HepG2 (cell line): ENCODE results near the gene FAAP20. TPM values are rescaled to one million over a fixed set of nuclear protein-coding genes. Genes with fewer than 3 reads are reported as not detected.

Source experiments
- GZF1 ChIP-seq: sonication (generic); formaldehyde crosslinking; IDR thresholded peaks from 2 replicates; pipeline ENCODE4 v1.5.1; 2020; ENCODE audit warnings: mild to moderate bottlenecking, missing genetic modification reagents
- HIVEP1 ChIP-seq: sonication (generic); formaldehyde crosslinking; IDR thresholded peaks from 2 replicates; pipeline ENCODE4 v1.4.0; 2020; ENCODE audit warnings: mild to moderate bottlenecking, missing genetic modification reagents
- JUNB ChIP-seq: sonication (generic); formaldehyde crosslinking; IDR thresholded peaks from 2 replicates; pipeline ENCODE4 v1.8.0; 2022; ENCODE audit warnings: missing genetic modification reagents, mild to moderate bottlenecking, borderline replicate concordance
- KLF9 ChIP-seq: IDR thresholded peaks from 2 replicates; pipeline ENCODE4 v1.6.1; 2016; ENCODE audit warnings: low read depth
- MTF2 ChIP-seq: sonication (generic); formaldehyde crosslinking; IDR thresholded peaks from 2 replicates; pipeline ENCODE4 v1.5.0; 2020; ENCODE audit warnings: missing genetic modification reagents, borderline replicate concordance
- NFIB ChIP-seq: sonication (generic); formaldehyde crosslinking; IDR thresholded peaks from 2 replicates; pipeline ENCODE4 v1.9.0; 2021; ENCODE audit warnings: missing genetic modification reagents, mild to moderate bottlenecking, borderline replicate concordance
- PATZ1 ChIP-seq: sonication (generic); formaldehyde crosslinking; IDR thresholded peaks from 2 replicates; pipeline ENCODE4 v1.4.0; 2020; ENCODE audit warnings: missing genetic modification reagents
- SAP130 ChIP-seq: IDR thresholded peaks from 2 replicates; pipeline ENCODE4 v1.6.1; 2016; ENCODE audit warnings: low read depth
- SPEN ChIP-seq: sonication (generic); formaldehyde crosslinking; IDR thresholded peaks from 2 replicates; pipeline ENCODE4 v1.5.1; 2020; ENCODE audit warnings: low read depth, mild to moderate bottlenecking, missing genetic modification reagents
- SRSF9 ChIP-seq: fragments of 200-400 bp; formaldehyde crosslinking; IDR thresholded peaks from 2 replicates; pipeline ENCODE4 v1.6.1; 2018; ENCODE audit warnings: borderline replicate concordance, mild to moderate bottlenecking, low read depth, low read length; ENCODE audit not compliant: insufficient read depth, poor library complexity, severe bottlenecking
- TAF15 ChIP-seq: fragments of 200-400 bp; formaldehyde crosslinking; IDR thresholded peaks from one replicate; pipeline ENCODE4 v1.6.1; 2018; ENCODE audit warnings: mild to moderate bottlenecking, low read depth, low read length; ENCODE audit not compliant: poor library complexity, severe bottlenecking
- THAP9 ChIP-seq: sonication (generic); formaldehyde crosslinking; IDR thresholded peaks from 2 replicates; pipeline ENCODE4; 2020; ENCODE audit warnings: missing genetic modification reagents, mild to moderate bottlenecking, borderline replicate concordance
- ZBTB4 ChIP-seq: sonication (generic); formaldehyde crosslinking; IDR thresholded peaks from 2 replicates; pipeline ENCODE4 v1.4.0; 2020; ENCODE audit warnings: missing genetic modification reagents, mild to moderate bottlenecking, borderline replicate concordance
- ZNF124 ChIP-seq: sonication (generic); formaldehyde crosslinking; IDR thresholded peaks from 2 replicates; pipeline ENCODE4 v1.4.0; 2020; ENCODE audit warnings: missing genetic modification reagents
- ZNF333 ChIP-seq: sonication (generic); formaldehyde crosslinking; IDR thresholded peaks from 2 replicates; pipeline ENCODE4 v1.4.0; 2020; ENCODE audit warnings: mild to moderate bottlenecking, missing genetic modification reagents, borderline replicate concordance
- ZNF660 ChIP-seq: sonication (generic); formaldehyde crosslinking; IDR thresholded peaks from 2 replicates; pipeline ENCODE4 v1.5.1; 2020; ENCODE audit warnings: mild to moderate bottlenecking, low read depth, missing genetic modification reagents, borderline replicate concordance
- ZSCAN12 ChIP-seq: sonication (generic); formaldehyde crosslinking; IDR thresholded peaks from 2 replicates; pipeline ENCODE4 v1.9.0; 2021; ENCODE audit warnings: mild to moderate bottlenecking, missing genetic modification reagents
- ZSCAN31 ChIP-seq: sonication (generic); formaldehyde crosslinking; IDR thresholded peaks from 2 replicates; pipeline ENCODE4 v1.5.0; 2020; ENCODE audit warnings: low read depth, mild to moderate bottlenecking, missing genetic modification reagents
- polyA plus RNA-seq, 8 experiments: library from polyadenylated mRNA; depleted of rRNA in 3 of 8; stranded (reverse) in 7 of 8; unstranded in 1 of 8; fragments of >200 nt; fragmentation: Illumina TruSeq in 4 of 8; extraction: Trizol in 4 of 8; gene quantifications; 2 replicates each; pipeline versions ENCODE4 v1.2.1 to v1.2.3, GENCODE V29; 2011 to 2016; ENCODE audit warnings: low read depth in 4 of 8, missing spikeins in 1 of 8, mixed read lengths in 1 of 8; ENCODE audit not compliant: insufficient read depth in 1 of 8
- total RNA-seq, 5 experiments: library from RNA; depleted of rRNA; stranded (reverse); fragments of >200 nt; fragmentation: Illumina TruSeq; extraction: Trizol; gene quantifications; 2 replicates each; pipeline ENCODE4 v1.2.3, GENCODE V29; 2016; ENCODE audit warnings: low read depth in 1 of 5
- TF ChIP-seq, protein P1 (sequence below): IDR thresholded peaks from 2 replicates; pipeline ENCODE4 v1.6.1; 2016; ENCODE audit warnings: low read depth, borderline replicate concordance

The FAAP20 gene
- total and polyA plus RNA-seq, 2 of the 13 experiments (the other 11 are each of a cell fraction or from before 2014, with no cell fraction given), result 9.6 to 10.8 TPM

GRCh38 chr1:2208309-2209239 is 14.0 kb upstream of the FAAP20 start (continued):
- no peak for TF ChIP-seq ZNF333 (CRISPR knock-in tag)
- TF ChIP-seq PATZ1 (CRISPR knock-in tag), result peak; percentile 100
- TF ChIP-seq SAP130 (CRISPR knock-in tag), result peak; percentile 90
- TF ChIP-seq JUNB, result no peak
- TF ChIP-seq ZSCAN12 (CRISPR knock-in tag), result no peak
- no peak for TF ChIP-seq ZBTB4 (CRISPR knock-in tag)
- TF ChIP-seq ZNF660, result no peak
- TF ChIP-seq TAF15, result no peak
- no peak for TF ChIP-seq SRSF9
- no peak for TF ChIP-seq NFIB (CRISPR knock-in tag)
- no peak for TF ChIP-seq ZNF124 (CRISPR knock-in tag)
- peak; percentile 3; the same call in 1 of the 2 replicates for TF ChIP-seq SPEN (CRISPR knock-in tag)
- TF ChIP-seq, protein P1, sequence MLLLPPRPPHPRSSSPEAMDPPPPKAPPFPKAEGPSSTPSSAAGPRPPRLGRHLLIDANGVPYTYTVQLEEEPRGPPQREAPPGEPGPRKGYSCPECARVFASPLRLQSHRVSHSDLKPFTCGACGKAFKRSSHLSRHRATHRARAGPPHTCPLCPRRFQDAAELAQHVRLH (CRISPR knock-in tag), result no peak
- TF ChIP-seq ZSCAN31 (CRISPR knock-in tag), result 0 out of 2 replicates have a peak, but pooled peaks have one; percentile 14
- TF ChIP-seq GZF1 (CRISPR knock-in tag), result no peak
- no peak for TF ChIP-seq HIVEP1 (CRISPR knock-in tag)
- no peak for TF ChIP-seq THAP9 (CRISPR knock-in tag)
- no peak for TF ChIP-seq MTF2
- no peak for TF ChIP-seq KLF9
